ENCODE measurements around the gene RBM23.

DNA sequence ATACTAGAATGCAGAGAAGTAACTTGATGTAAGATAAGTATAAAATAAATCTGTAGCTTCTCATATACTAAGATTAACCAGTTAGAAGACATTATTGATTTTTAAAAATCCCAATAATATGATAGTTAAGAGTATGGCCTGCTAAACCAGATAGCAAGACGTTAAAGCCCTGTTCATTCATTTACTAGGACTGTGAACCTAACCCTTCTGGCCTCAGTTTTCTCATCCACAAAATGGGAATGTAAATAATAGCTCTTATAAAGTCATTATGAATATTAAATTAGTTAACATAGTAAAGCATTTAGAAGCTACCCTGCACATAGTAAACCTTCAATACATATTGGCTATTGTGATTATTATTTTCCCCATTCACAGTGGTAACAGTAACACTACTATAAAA is 16.2 kb upstream of the RBM23 start:
- TF ChIP-seq SP2 (tag by site-specific recombination; IDR thresholded peaks at IDR 0.05) (no peak), ZNF514 (tag by site-specific recombination; IDR thresholded peaks at IDR 0.05) (no peak), HOXC10 (CRISPR knock-in tag; IDR thresholded peaks at IDR 0.05) (no peak), ZNF610 (tag by site-specific recombination; IDR thresholded peaks at IDR 0.05; ENCODE audit: borderline replicate concordance) (no peak)
- TF ChIP-seq, protein P1, sequence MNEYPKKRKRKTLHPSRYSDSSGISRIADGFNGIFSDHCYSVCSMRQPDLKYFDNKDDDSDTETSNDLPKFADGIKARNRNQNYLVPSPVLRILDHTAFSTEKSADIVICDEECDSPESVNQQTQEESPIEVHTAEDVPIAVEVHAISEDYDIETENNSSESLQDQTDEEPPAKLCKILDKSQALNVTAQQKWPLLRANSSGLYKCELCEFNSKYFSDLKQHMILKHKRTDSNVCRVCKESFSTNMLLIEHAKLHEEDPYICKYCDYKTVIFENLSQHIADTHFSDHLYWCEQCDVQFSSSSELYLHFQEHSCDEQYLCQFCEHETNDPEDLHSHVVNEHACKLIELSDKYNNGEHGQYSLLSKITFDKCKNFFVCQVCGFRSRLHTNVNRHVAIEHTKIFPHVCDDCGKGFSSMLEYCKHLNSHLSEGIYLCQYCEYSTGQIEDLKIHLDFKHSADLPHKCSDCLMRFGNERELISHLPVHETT (tag by site-specific recombination; IDR thresholded peaks at IDR 0.05): no peak
- TF ChIP-seq, protein P2, sequence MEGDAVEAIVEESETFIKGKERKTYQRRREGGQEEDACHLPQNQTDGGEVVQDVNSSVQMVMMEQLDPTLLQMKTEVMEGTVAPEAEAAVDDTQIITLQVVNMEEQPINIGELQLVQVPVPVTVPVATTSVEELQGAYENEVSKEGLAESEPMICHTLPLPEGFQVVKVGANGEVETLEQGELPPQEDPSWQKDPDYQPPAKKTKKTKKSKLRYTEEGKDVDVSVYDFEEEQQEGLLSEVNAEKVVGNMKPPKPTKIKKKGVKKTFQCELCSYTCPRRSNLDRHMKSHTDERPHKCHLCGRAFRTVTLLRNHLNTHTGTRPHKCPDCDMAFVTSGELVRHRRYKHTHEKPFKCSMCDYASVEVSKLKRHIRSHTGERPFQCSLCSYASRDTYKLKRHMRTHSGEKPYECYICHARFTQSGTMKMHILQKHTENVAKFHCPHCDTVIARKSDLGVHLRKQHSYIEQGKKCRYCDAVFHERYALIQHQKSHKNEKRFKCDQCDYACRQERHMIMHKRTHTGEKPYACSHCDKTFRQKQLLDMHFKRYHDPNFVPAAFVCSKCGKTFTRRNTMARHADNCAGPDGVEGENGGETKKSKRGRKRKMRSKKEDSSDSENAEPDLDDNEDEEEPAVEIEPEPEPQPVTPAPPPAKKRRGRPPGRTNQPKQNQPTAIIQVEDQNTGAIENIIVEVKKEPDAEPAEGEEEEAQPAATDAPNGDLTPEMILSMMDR (tag by site-specific recombination; IDR thresholded peaks at IDR 0.05): no peak
- TF ChIP-seq, protein P3, sequence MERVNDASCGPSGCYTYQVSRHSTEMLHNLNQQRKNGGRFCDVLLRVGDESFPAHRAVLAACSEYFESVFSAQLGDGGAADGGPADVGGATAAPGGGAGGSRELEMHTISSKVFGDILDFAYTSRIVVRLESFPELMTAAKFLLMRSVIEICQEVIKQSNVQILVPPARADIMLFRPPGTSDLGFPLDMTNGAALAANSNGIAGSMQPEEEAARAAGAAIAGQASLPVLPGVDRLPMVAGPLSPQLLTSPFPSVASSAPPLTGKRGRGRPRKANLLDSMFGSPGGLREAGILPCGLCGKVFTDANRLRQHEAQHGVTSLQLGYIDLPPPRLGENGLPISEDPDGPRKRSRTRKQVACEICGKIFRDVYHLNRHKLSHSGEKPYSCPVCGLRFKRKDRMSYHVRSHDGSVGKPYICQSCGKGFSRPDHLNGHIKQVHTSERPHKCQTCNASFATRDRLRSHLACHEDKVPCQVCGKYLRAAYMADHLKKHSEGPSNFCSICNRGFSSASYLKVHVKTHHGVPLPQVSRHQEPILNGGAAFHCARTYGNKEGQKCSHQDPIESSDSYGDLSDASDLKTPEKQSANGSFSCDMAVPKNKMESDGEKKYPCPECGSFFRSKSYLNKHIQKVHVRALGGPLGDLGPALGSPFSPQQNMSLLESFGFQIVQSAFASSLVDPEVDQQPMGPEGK (tag by site-specific recombination; IDR thresholded peaks at IDR 0.05): no peak
- TF ChIP-seq, protein P4, sequence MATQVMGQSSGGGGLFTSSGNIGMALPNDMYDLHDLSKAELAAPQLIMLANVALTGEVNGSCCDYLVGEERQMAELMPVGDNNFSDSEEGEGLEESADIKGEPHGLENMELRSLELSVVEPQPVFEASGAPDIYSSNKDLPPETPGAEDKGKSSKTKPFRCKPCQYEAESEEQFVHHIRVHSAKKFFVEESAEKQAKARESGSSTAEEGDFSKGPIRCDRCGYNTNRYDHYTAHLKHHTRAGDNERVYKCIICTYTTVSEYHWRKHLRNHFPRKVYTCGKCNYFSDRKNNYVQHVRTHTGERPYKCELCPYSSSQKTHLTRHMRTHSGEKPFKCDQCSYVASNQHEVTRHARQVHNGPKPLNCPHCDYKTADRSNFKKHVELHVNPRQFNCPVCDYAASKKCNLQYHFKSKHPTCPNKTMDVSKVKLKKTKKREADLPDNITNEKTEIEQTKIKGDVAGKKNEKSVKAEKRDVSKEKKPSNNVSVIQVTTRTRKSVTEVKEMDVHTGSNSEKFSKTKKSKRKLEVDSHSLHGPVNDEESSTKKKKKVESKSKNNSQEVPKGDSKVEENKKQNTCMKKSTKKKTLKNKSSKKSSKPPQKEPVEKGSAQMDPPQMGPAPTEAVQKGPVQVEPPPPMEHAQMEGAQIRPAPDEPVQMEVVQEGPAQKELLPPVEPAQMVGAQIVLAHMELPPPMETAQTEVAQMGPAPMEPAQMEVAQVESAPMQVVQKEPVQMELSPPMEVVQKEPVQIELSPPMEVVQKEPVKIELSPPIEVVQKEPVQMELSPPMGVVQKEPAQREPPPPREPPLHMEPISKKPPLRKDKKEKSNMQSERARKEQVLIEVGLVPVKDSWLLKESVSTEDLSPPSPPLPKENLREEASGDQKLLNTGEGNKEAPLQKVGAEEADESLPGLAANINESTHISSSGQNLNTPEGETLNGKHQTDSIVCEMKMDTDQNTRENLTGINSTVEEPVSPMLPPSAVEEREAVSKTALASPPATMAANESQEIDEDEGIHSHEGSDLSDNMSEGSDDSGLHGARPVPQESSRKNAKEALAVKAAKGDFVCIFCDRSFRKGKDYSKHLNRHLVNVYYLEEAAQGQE (tag by site-specific recombination; IDR thresholded peaks at IDR 0.05): no peak
- TF ChIP-seq, protein P5, sequence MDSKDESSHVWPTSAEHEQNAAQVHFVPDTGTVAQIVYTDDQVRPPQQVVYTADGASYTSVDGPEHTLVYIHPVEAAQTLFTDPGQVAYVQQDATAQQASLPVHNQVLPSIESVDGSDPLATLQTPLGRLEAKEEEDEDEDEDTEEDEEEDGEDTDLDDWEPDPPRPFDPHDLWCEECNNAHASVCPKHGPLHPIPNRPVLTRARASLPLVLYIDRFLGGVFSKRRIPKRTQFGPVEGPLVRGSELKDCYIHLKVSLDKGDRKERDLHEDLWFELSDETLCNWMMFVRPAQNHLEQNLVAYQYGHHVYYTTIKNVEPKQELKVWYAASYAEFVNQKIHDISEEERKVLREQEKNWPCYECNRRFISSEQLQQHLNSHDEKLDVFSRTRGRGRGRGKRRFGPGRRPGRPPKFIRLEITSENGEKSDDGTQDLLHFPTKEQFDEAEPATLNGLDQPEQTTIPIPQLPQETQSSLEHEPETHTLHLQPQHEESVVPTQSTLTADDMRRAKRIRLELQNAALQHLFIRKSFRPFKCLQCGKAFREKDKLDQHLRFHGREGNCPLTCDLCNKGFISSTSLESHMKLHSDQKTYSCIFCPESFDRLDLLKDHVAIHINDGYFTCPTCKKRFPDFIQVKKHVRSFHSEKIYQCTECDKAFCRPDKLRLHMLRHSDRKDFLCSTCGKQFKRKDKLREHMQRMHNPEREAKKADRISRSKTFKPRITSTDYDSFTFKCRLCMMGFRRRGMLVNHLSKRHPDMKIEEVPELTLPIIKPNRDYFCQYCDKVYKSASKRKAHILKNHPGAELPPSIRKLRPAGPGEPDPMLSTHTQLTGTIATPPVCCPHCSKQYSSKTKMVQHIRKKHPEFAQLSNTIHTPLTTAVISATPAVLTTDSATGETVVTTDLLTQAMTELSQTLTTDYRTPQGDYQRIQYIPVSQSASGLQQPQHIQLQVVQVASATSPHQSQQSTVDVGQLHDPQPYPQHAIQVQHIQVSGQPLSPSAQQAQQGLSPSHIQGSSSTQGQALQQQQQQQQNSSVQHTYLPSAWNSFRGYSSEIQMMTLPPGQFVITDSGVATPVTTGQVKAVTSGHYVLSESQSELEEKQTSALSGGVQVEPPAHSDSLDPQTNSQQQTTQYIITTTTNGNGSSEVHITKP (tag by site-specific recombination; IDR thresholded peaks at IDR 0.05): no peak
